ENCODE results near the gene ATP10B.

GRCh38 chr5:160655717-160656116 is 196.3 kb downstream of the ATP10B start:
- no peak for TF ChIP-seq ESRRA (CRISPR knock-in tag; IDR thresholded peaks at IDR 0.05; ENCODE audit: borderline replicate concordance)
- TF ChIP-seq ATF3 (CRISPR knock-in tag; conservative IDR thresholded peaks at IDR 0.05) = no peak
- no peak for TF ChIP-seq CTCF (IDR thresholded peaks at IDR 0.05)
- TF ChIP-seq ATF6 (CRISPR knock-in tag; IDR thresholded peaks at IDR 0.05) = no peak
- TF ChIP-seq FOXP4 (CRISPR knock-in tag; IDR thresholded peaks at IDR 0.05) = no peak
- no peak for TF ChIP-seq ELF4 (CRISPR knock-in tag; IDR thresholded peaks at IDR 0.05; ENCODE audit: low read depth)
- no peak for TF ChIP-seq GABPB1 (CRISPR knock-in tag; IDR thresholded peaks at IDR 0.05)
- no peak for TF ChIP-seq ZMAT4 (CRISPR knock-in tag; IDR thresholded peaks at IDR 0.05)
- no peak for TF ChIP-seq AFF4 (CRISPR knock-in tag; IDR thresholded peaks at IDR 0.05; ENCODE audit: borderline replicate concordance)

Data from WTC11 (cell line).